NCI-H187 treated with DMSO at 0.1 percent for 48 hours (cell line): Measurements from ENCODE around the gene TCF19.

Source experiments
- DNase-seq: peaks from one replicate; lab custom pipeline; 2025; lab: John Stamatoyannopoulos, UW

TCF19 gene, protein sequence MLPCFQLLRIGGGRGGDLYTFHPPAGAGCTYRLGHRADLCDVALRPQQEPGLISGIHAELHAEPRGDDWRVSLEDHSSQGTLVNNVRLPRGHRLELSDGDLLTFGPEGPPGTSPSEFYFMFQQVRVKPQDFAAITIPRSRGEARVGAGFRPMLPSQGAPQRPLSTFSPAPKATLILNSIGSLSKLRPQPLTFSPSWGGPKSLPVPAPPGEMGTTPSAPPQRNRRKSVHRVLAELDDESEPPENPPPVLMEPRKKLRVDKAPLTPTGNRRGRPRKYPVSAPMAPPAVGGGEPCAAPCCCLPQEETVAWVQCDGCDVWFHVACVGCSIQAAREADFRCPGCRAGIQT

DNA sequence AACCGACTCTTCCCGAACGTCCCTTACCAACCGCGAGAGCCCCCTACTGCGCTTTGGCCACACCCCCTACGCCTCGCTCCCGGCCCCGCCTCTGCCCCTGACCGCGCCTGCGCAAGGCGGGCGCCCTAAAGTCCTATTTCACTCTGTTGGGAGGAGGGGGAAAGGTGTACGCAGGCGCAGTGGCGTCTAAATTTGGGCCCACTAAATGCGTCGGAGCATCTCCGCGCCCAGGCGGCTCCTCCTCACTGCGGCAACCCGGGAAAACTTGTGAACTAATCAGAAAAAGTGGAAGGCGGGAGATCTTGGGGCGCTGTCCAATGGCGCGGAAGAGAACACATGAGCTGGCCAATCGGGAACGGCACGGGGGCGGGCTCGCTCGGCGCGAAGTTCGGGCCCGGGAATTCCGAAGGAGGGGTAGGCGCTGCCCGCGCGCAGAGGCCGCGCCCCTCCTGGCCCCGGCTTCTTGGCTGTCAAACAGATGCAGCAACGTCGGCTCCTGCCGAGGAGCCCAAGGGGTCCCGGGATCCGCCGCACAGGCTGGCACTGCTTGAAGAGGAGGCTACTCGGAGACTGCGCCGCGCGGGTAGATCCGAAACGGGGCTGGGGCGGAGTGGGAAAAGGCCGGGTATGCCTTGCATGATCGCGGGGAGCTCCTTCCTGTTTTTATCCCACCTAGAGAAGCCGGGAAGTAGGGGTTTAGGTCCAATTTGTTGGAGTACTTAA lies at the start of gene TCF19:
TSS of gene TCF19 (plus strand) at position 450 of the 723 bp plus-strand sequence. CDS start 881 bp downstream, outside the sequence.
- peak; percentile 91 for DNase-seq

- DNase-seq = no peak
These were observed 47.4 kb upstream of the TCF19 start for GRCh38 chr6:31110825-31111582.

GRCh38 chr6:31111712-31112111 lies 46.7 kb upstream of the TCF19 start:
- DNase-seq = no peak

DNA sequence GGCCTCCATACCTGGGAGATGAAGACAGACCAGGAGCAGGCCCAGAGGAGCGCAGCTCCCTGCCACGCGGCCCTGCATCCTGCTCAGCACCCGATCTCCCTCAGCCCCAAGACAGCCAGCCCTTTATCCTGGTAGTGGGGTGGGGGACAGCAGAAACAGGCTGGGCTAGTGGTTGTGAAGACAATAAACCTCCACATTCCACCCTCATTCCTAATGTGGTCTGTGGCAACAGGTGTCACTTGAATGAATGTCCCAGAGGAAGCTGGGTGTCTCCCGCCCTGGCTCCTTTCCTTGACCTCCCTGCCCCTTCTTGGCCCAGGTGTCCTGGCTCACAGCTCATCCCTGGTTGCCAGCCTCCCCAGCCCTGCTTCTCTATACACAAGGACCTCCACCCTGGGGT lies 45.9 kb upstream of the TCF19 start, which contains the start of gene C6orf15:
TSS of gene C6orf15 (minus strand) at position 98 of the 400 bp plus-strand sequence. CDS start at position 78, 20 bp downstream.
- no peak for DNase-seq

DNA sequence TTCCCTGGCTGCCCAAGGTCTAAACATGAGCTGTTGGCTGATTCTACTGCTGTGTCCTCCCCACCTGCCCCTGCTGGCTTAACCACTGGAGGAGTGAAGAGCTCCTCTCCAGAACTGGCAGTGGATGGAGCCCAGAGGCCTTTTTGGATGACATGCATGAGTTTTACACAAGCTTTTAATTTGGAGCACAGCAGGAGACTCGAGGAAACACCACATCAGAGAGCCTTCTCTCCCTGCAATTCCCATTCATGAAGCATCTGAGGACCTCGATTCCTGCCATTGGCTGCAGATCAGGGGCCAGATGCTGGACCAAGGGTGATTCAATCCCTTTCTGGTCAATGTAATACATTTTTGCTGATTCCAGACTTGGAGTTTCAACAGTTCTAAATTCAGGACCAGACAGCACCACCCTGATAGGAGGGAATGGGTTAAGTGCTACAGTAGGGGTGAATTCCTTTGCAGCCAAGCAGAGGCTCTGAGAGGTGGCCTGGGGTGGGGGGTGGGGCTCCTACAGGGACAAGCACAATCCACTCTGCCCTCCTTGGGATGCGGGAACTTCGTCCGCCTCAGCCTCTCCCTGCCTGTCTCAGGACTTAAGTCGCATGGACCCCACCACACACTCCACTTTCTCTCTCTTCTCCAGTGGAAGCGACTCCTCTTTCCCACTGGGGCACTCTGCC lies 44.4 kb upstream of the TCF19 start:
- no peak for DNase-seq

DNA sequence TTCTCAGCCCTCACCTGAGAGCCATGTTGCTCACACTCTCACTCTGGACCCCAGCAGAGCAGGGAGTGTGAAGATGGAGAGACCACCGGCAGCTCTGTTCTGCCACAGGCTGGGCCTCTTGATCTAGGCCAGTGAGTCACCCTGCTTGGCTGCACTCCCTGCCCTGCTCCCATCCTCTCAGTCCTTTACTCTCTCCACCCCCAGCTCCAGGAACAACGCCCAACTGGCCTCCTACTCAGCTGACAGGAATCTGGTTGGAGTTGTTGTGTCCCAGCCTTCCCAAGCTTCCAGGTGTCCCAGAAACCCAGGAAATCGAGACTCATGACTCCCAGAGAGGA lies 43.9 kb upstream of the TCF19 start, which contains the start of gene PSORS1C1:
TSS of gene PSORS1C1 (plus strand) at position 260 of the 338 bp plus-strand sequence. CDS start 14,833 bp downstream, outside the sequence.
- no peak for DNase-seq

DNA sequence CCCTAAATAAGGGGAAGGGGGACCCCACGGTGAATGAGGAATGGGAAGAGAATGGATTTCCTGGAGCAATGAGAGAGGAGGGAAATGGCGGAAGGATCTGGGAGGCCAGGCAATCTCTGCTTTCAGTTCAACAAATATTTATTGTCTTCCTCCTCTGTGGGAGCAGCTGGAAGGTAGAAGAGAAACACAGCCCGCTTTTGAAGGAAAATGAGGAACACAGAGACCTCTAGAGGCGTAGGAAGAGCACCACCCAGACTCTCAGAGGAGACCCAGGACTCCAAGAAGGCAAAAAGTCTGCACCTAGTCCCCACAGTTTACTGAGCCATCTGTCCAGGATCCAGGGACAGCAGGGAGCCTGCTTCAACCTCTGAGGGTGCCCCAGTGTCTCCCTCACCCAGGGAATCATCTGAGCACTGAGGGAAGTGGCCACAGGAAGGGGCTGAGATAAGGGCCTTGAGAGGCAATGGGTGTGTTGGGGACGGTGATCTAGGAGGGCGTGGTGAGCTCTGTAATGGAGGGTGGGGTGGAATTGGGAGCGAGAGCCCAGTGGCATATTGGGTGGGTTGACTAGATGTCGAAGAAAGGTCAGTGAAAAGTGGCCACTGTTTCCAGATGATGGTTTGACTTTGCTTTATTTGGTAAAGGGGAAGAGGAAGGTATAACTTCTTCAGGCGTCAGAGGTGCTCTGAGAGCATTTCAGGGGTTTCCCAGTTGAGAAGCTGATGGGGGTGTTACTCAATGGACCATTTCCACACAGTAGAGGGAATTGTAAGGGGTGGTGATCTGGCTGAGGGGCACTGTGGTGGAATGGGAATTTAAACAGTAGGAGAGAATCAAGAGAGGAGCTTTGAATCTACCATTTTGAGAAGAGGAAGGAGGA lies 43.2 kb upstream of the TCF19 start:
- DNase-seq = no peak

GRCh38 chr6:31115941-31116560 lies 42.3 kb upstream of the TCF19 start:
- DNase-seq = no peak

- DNase-seq = no peak
These were observed 41.6 kb upstream of the TCF19 start for GRCh38 chr6:31116661-31117385.

GRCh38 chr6:31118178-31118577 lies 40.2 kb upstream of the TCF19 start:
- no peak for DNase-seq

DNA sequence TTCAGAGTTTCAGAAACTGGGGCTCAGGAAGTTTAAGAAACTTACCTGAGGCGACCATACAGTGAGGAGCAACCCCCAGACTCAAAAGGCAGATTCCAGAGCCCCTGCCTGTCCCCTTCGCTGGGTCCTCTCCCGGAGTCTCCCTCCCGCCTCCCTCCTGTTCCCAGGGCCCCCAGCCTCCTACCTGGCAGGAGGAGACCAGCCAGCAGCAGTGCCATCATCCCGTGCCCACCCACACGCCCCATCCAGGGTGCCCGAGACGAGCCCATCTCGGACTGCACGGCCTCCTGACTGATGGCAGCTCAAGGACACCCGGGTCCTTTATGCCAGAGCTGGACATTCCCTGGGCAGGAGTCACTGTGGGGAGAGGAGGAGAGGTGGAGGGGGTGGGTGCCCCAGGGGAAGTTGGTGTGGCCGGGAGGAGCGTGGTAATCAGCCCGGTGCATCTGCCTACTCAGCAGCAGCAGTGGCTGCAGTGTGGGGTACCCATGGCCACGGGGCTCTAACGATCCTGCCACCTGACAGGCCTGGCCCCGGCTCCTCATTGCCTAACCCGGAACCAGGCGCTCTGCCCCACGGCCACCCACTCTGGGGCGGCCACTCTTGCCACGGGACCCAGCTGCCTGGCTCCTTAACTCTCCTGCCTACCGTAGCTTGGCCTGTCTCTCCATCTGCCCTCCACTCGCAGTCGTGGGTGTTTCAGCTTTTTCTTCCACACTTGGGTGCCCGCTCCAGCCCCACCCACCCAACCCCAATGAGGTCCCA lies 38.1 kb upstream of the TCF19 start, which contains the start of gene CDSN:
TSS of gene CDSN (minus strand) at position 296 of the 765 bp plus-strand sequence. CDS start at position 269, 27 bp downstream.
- no peak for DNase-seq

DNA sequence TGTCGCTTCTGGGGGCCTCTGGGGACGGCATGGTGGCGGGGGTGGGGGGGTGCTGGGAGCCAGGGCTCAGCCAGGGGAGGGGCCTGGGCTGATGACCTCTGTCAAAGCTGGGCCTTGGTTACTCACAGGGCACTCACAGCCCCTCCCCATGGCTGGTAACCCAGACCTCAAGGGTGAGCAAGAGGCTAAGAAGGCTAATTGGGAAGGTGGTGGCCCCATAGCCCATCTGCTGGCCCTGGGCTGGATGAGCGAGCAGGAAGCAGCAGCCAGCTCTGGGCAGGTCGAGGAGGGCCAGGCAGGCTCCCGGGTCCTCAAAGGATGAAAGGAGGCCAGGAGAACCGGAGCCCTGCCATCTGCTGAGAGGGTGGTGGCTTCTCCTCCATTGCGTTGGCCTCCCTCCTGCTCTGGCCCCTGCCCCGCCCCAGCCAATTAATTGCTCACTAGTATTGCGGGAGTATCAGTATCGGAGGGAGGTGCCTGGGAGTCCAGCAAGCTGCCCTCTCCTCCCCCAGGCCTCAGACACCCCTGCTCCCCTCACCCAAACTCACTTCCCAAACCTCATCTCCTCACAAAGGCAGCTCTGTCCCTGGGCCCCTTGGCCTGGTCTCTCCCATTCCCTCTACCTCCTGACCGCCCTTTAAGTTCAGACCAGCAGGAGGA lies 37.1 kb upstream of the TCF19 start:
- DNase-seq = no peak

- DNase-seq = no peak
These were observed 35.3 kb upstream of the TCF19 start for GRCh38 chr6:31122791-31123706.

- DNase-seq = no peak
These were observed 33.2 kb upstream of the TCF19 start for GRCh38 chr6:31125162-31125561.

GRCh38 chr6:31125586-31126363 lies 32.6 kb upstream of the TCF19 start:
- no peak for DNase-seq

DNA sequence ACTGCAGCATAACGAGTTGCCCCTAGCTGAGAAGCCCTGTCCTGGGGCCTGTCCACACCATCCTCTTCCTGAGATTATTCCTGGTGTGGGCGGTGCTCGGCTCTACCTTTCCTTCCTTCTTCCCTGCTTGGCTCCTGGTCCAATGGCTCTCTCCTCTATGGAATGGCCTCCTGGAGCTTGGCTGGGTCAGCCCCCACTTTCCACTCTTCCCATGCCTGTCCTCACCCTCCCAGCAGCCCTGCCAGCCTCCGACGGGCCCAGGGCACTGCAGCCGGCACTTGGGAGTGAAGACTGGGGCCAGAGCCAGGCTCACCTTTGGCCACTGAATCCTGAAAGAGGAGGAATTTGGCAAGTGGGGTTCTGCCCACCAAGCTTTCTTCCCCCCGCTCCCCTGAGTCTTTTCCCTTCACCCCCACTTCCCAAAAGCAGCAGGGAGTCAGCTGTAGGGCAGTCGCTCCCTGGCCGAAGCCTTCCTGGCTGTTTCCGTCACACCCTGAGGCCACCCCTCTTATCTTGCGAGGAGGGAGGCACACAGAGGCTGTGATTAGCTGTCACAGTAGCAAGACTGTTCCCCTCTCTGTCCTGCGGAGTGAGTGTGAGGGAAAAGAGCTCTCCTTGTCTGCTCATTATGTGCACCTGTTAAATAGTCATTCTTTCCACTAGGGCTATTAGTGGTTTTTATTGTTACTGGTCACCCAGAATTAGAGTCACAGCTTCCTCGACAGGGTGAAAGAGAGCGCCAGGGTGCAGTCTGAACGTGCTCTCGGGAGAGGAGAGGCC lies 31.8 kb upstream of the TCF19 start:
- no peak for DNase-seq
